C4-2B (cell line): ENCODE data around the gene SYT8.

Experiments used
- CTCF ChIP-seq: fragments of 450-650 bp; conservative IDR thresholded peaks from 2 replicates; pipeline ENCODE4 v1.5.1; 2017; ENCODE audit warnings: mild to moderate bottlenecking
- ZFX ChIP-seq: fragments of 450-650 bp; IDR thresholded peaks from 2 replicates; pipeline ENCODE4 v1.6.1; 2017

GRCh38 chr11:1837171-1838076, 2.6 kb downstream of the SYT8 start:
- TF ChIP-seq CTCF (peak; percentile 85), ZFX (no peak)
